8988T (cell line): Measurements from ENCODE around the gene LCORL.
"Not testable (repeated sequence)": the region's sequence is repeated elsewhere in the genome, so short reads cannot be mapped to it uniquely, and the experiment has no call there.

Experiments used
- DNase-seq: peaks from one replicate; pipeline ENCODE4 v3.0.0; 2011

The LCORL gene

GRCh38 chr4:18014269-18014668, 7.3 kb downstream of the LCORL start:
- DNase-seq, result no peak

DNA sequence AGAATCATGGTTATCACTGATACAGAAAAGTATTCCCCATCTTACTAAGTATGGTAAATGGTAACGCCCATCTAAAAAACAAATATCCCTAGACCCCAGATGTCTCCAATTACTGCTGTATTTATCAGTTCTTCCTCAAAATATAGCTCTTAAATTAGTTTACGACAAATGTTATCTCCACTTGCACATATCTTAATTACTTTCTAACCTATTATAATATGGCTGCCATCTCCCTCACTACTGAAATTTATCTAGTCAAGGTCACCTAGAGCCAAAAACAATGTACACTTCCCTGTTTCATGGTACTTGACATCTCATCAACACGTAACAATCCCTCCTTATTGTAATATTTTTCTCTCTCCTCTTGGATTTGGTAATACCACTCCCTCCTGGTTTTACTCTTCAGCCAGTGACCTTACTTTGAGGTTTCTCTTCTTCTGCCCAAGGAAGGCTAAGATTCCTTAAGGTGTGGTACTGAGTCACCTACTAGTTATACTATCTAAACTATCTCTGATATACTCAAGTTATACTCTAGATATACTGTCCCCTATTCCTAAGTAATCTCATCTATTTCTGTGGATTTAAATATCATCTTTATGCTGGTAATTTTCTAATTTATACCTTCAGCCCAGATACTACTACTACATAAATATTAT, 8.6 kb downstream of the LCORL start:
- no peak for DNase-seq

DNA sequence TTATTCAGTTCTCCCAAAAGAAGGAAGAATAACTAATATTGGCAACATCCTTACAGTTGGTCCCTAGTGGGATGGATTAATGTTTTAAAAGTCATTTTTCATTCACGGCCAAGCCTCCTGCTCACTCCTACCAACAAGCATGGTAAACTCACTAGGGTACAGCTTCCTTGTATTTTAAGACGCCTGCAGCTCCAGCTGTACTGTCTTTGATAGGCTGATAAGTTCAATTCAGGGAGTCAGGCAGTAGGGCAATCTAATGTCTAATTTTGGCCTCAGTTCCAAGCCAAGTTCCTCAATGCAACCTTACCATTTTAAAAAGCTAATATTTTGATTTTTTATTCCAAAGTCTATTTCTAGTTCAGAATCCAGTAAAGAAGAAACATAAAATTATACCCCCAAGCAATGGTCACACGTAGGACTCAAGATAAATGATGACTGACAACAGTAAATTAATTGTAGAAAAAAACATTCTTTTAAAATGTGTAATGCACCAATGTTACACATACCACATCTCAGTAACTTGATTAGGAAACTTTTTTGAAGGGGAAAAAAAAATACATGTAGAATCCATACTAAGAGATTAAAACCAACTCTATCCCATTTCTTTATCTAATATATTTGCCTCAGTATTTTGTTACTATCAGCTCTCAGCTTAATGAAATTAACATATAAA, 9.3 kb downstream of the LCORL start:
- no peak for DNase-seq

- DNase-seq, result no peak
Measured at GRCh38 chr4:18007625-18008024, 13.9 kb downstream of the LCORL start.

DNA sequence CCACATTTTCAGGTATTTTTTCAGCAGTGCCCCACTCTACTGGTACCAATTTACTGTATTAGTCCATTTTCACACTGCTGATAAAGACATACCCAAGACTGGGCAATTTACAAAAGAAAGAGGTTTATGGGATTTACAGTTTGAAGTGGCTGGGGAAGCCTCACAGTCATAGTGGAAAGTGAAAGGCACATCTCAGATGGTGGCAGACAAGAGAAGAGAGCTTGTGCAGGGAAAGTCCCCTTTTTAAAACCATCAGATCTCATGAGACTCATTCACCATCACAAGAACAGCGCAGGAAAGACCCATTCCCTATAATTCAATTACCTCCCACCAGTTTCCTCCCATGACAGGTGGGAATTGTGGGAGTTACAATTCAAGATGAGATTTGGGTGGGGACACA, 15.1 kb downstream of the LCORL start:
- DNase-seq, result not testable (repeated sequence)

GRCh38 chr4:17997129-17997528, 24.4 kb downstream of the LCORL start:
- no peak for DNase-seq

DNA sequence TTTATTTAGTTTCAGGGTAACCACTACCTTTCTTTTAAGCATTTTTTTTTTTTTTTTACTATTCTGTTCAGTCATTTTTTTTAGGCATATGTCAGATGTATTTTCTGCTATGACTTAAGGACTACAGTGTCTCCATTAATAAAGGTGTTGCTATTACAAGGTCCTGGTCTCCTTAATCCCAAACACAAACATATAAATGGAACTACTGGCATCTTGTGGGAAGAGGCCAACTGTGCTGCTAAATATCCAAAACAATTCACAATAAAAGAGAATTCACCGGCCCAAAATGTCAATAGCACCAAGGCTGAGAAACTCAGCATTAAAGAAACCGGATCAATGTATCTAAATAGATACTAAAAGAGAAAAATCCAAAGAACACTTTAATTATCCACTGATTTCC, 26.4 kb downstream of the LCORL start:
- DNase-seq, result no peak

DNA sequence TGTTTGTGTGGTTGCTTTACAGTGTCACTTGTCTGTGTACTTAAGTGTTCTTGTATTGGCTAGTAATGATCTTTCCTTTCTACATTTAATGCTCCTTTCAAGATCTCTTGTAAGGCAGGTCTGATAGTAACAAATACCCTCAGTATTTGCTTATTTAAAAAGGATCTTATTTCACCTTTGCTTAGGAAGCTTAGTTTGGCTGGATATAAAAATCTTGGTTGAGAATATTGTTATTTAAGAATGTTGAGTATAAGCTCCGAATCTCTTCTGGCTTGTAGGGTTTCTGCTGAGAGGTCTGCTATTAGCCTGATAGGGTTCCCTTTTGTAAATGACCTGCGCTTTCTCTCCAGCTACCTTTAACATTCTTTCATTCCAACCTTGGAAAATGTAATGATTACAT, 35.7 kb downstream of the LCORL start:
- no peak for DNase-seq

- no peak for DNase-seq
Measured at GRCh38 chr4:17981063-17981462, 40.5 kb downstream of the LCORL start.

DNA sequence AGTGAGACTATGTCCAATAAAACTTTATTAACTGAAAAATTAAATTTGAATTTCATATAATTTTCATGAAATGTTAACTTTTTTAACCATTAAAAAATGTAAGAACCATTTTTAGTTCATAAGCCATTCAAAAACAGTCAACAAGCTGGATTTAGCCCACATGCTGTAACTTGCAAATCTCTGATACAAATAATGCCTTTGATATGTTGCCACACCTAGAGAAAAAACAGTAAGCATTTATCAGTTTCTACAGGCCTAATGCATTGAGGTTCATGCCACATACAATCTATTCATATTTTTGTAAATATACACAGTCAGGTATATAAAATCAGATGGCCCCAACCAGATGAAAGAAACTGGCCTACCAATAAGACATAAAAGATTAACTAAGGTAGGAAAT, 52.8 kb downstream of the LCORL start:
- DNase-seq, result no peak

- DNase-seq, result no peak
Measured at GRCh38 chr4:17967078-17967477, 54.5 kb downstream of the LCORL start.

DNA sequence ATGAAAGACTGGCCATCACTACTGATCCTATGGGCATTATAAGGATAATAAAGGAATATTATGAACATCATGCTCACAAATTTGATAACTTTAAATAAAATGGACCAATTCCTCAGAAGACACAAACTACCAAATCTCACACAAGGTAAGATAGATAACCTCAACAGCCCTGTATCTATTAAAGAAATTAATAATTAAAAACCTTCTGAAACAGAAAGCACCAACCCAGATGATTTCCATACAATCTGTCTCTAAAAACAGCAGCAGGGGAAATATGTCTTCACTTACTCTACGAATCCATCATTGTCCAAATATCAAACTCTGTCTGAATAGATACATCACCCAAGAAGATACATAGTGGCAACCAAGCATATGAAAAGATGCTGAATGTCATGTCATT, 55.2 kb downstream of the LCORL start:
- no peak for DNase-seq

DNA sequence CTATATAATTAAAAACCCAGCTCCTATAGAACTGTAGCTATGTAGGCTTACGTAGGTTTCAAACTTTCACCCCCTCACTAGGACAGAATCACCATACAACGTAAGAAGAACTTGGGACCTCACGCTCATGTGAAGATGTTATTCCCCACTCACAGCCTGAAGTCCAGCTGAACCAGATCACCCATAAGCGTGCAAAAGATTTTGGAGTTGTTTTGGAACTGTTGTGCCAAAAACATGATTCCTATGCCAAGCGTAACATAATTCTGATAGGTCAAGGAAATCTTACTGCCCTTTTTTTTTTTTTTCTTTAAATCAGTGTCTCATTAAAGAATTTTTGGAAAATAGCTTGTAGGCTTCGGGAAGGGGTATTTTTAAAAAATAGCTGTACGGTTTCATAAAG, 57.0 kb downstream of the LCORL start:
- no peak for DNase-seq

GRCh38 chr4:17962171-17962570, 59.4 kb downstream of the LCORL start:
- no peak for DNase-seq

DNA sequence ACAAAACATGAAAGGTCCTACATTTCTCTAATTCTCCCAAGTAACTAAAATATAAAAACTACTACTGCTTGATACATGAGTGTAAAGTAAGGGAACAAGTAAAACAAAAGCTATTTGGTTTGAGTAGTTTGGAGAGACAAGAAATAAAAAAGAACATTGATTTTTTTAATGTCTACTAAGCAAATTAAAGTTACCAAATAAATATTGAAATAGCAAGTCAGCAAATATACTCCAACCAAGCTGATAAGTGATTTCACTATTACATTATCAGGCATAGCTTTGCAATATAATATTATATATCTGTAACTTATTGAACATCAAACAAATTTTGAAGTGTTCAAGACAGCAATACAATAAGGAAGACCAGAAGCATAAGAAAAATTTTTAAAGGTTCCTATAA, 60.3 kb downstream of the LCORL start:
- no peak for DNase-seq

GRCh38 chr4:17958181-17958580, 63.4 kb downstream of the LCORL start:
- DNase-seq, result no peak

DNA sequence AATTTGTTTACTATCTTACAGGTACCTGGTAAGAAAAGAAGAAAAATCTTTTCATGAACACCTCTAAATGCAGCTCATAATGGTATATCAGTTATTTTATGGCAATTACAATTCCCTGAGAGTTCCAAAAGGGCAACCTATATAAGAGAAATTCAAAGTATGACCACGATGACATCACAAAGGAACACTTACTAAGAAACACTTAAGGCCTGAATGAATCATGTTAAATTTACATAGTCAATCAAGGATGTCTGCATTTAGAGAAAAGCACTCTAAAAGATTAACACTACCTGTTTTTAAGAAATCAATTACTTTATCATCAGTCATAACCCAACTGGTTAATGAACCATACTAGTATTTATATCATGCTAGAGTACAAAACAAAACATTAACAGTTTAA, 63.9 kb downstream of the LCORL start:
- DNase-seq, result no peak

GRCh38 chr4:17956245-17956644, 65.3 kb downstream of the LCORL start:
- DNase-seq, result no peak

DNA sequence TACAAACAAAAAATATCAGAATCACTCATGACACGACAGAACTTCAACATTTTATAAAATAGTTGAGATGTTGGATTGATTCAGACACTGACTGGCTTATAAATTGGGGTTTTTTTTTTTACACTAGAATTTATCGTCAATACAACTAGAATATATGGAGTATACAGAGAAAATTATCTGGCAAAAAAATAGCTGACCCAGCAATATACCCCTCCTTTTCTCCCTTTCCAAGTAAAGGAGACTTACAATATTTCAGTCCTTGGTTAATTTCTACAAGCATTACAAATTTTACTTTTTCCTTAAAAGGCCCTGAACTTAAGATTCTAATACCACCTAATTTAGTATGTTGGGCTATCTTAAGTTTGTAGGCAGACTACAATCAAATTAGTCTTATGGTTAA, 76.3 kb downstream of the LCORL start:
- DNase-seq, result no peak

- DNase-seq, result no peak
Measured at GRCh38 chr4:17941731-17942130, 79.8 kb downstream of the LCORL start.

DNA sequence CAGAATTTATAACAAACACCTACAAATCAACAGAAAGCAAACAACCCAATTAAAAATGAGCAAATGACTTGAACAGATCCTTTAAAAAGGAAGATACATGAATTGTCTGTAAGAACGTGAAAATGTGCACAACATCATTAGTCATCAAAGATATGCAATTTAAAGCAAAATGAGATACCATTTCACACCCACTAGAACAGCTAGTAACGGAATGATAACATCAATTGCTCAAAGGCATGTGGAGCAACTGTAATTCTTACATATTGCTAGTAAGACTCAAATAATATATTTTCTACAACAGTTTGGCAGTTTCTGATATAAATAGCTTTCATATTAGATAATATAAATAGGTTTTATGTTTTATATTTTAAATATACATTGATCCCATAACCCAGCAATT, 82.5 kb downstream of the LCORL start:
- no peak for DNase-seq

GRCh38 chr4:17934286-17934685, 87.3 kb downstream of the LCORL start:
- DNase-seq, result no peak

DNA sequence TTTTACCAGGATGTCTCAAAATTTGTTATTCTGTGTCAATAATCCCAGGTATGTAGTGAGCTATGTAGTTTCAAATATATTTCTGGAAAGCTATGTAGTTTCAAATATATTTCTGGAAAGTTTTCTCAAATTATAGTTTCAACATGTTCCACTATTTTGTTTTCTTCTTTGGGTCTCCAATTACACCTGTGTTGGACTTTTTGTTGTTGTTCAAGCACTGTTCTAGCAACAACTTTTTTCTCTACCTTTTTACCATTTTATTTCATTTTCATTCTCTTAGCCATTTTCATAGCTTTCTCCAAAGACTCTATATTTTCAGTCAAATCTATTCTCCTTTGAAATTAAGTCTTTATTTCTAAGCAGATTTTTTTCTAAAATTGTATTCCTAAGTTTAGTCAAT, 88.4 kb downstream of the LCORL start:
- no peak for DNase-seq

DNA sequence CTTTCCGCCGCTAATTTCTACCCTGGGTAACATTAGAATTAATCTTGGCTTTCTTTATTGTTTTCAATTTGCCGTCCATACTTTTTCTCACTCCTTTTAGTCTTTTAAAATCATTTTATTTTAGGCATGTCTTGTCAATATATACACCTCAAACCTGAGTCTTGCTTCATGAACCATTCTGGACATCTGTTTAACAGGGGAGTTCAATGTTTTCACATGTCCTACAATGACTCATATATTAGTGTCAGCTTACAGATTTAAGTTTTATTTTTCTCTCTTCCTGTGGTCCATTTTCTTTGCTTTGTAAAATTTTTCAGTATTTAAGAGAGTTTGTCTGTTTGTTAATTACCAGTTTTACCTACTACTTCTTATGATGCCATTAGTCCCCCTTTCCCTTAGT, 89.5 kb downstream of the LCORL start:
- DNase-seq, result no peak

DNA sequence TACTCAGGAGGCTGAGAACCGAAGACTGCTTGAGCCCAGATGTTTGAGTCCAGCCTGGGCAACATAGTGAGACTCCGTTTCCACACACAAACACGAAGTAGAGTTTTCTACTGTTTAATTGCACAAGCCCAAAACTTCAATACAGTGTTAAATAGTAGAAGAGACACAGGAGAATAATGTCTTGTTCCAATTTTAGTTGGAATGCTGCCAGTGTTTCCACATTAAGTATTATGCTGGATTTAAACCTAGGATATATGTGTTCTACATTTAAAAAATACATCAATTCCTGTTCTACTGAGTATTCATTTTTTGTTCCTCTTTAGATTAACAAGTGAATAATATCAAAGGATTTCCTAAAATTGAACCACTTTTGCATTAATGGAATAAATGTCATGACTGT, 91.3 kb downstream of the LCORL start:
- no peak for DNase-seq
